ENCODE data around the gene DRAP1. TPM values are rescaled to one million over a fixed set of nuclear protein-coding genes. Genes with fewer than 3 reads are reported as not detected.

Gene DRAP1
- 10 to 100 TPM; 39.9 to 74.8 (median 61.6) TPM for total RNA-seq
- long read RNA-seq, donor 1, transcript DRAP1-201 (7 exons, 989 nt): major isoform, 96 of 109 reads
- long read RNA-seq, donor 1, partial matches to known transcripts: 2 of 109 reads
- long read RNA-seq, donor 1, other reads (novel, unspliced or antisense): 5 of 109 reads
- long read RNA-seq, donor 2, transcript DRAP1-201 (7 exons, 989 nt): major isoform, 26 of 29 reads
- long read RNA-seq, donor 2, partial matches to known transcripts: 1 of 29 reads
- long read RNA-seq, donor 2, other reads (novel, unspliced or antisense): 0 of 29 reads

- Histone ChIP-seq H3K9me3 (no peaks in the 10 kb centered on the region), H3K4me1 (ENCODE audit: low read depth) (peaks cover 36% of the 10 kb centered on the region), H3K4me3 (peak within 1 kb of the TSS; percentile 94), H3K36me3 (ENCODE audit: low read depth) (no peaks in the 10 kb centered on the region)
- intact Hi-C loops (cut with DNase I, micrococcal nuclease): no loop called here
- TF ChIP-seq CTCF (IDR thresholded peaks at IDR 0.05): no peak
- DNase-seq (peak; percentile 99 to 100 (median 99)), ATAC-seq (peak; percentile 91)
Measured at GRCh38 chr11:65919141-65919572, at the start of gene DRAP1. Gene DRAP1 (plus strand): TSS chr11:65919426. CDS start chr11:65919502, 76 bp downstream.

- intact Hi-C loops (cut with DNase I, micrococcal nuclease): no loop called here
- peaks cover 4% of the 10 kb centered on the region for H3K36me3 ChIP-seq (ENCODE audit: low read depth)
- no peak for TF ChIP-seq CTCF (IDR thresholded peaks at IDR 0.05)
- no peak for ATAC-seq
- peak in 1 of 3 donors; percentile 43 for DNase-seq
- H3K4me3 ChIP-seq: no peak overlapping the region
- H3K4me1 ChIP-seq (ENCODE audit: low read depth): peaks cover 10% of the 10 kb centered on the region
- no peaks in the 10 kb centered on the region for H3K9me3 ChIP-seq
Measured at GRCh38 chr11:65869643-65870306, 49.5 kb upstream of the DRAP1 start.

GRCh38 chr11:65870307-65870658, 48.9 kb upstream of the DRAP1 start:
- ATAC-seq (no peak), DNase-seq (no peak)
- intact Hi-C loops (cut with DNase I, micrococcal nuclease): no loop called here
- Histone ChIP-seq H3K4me3 (no peak overlapping the region), H3K4me1 (ENCODE audit: low read depth) (peaks cover 10% of the 10 kb centered on the region), H3K36me3 (ENCODE audit: low read depth) (peaks cover 4% of the 10 kb centered on the region), H3K9me3 (no peaks in the 10 kb centered on the region)
- no peak for TF ChIP-seq CTCF (IDR thresholded peaks at IDR 0.05)

GRCh38 chr11:65870706-65871681, 48.2 kb upstream of the DRAP1 start:
- H3K9me3 ChIP-seq: no peaks in the 10 kb centered on the region
- intact Hi-C loops (cut with DNase I, micrococcal nuclease): no loop called here
- DNase-seq (peak in 2 of 3 donors; percentile 28 to 58), ATAC-seq (no peak)
- H3K4me1 ChIP-seq (ENCODE audit: low read depth): peaks cover 10% of the 10 kb centered on the region
- peaks cover 4% of the 10 kb centered on the region for H3K36me3 ChIP-seq (ENCODE audit: low read depth)
- no peak overlapping the region for H3K4me3 ChIP-seq
- no peak for TF ChIP-seq CTCF (IDR thresholded peaks at IDR 0.05)

GRCh38 chr11:65871811-65872548, 47.2 kb upstream of the DRAP1 start:
- no peak for ATAC-seq
- Histone ChIP-seq H3K4me3 (no peak overlapping the region), H3K36me3 (ENCODE audit: low read depth) (peaks cover 4% of the 10 kb centered on the region), H3K4me1 (ENCODE audit: low read depth) (peaks cover 10% of the 10 kb centered on the region), H3K9me3 (no peaks in the 10 kb centered on the region)
- intact Hi-C loops (cut with DNase I, micrococcal nuclease): no loop called here
- TF ChIP-seq CTCF (IDR thresholded peaks at IDR 0.05): no peak
- DNase-seq: peak in 2 of 3 donors; percentile 54 to 58
